GM12892 (cell line): Measurements from ENCODE around the gene PEAR1.

Source experiments
- DNase-seq: peaks from one replicate; pipeline ENCODE4 v3.0.0; 2011; ENCODE audit not compliant: insufficient read length
- FAIRE-seq: peaks from 2 replicates; lab custom pipeline; 2011; peaks lifted over from hg19 to GRCh38; lab: Jason Lieb, UNC
- POLR2A ChIP-seq: IDR thresholded peaks from 2 replicates; pipeline ENCODE4 v1.6.1; 2011; ENCODE audit warnings: low read depth, low read length, control low read depth
- POLR2AphosphoS5 ChIP-seq: IDR thresholded peaks from 2 replicates; pipeline ENCODE4 v1.6.1; 2011; ENCODE audit warnings: low read depth, low read length, control low read depth
- TAF1 ChIP-seq: IDR thresholded peaks from 2 replicates; pipeline ENCODE4 v1.6.1; 2011; ENCODE audit warnings: low read depth, mild to moderate bottlenecking, control low read depth, low read length, borderline replicate concordance

PEAR1 gene

GRCh38 chr1:156959414-156959813 is 65.9 kb downstream of the PEAR1 start:
- DNase-seq (no peak), FAIRE-seq (no peak)
- TF ChIP-seq POLR2A (no peak), POLR2AphosphoS5 (no peak), TAF1 (no peak)

GRCh38 chr1:156959925-156960324 is 66.4 kb downstream of the PEAR1 start:
- TF ChIP-seq POLR2AphosphoS5 (no peak), TAF1 (no peak)
- DNase-seq (no peak), FAIRE-seq (no peak)

GRCh38 chr1:156961709-156962108 is 68.2 kb downstream of the PEAR1 start:
- TF ChIP-seq POLR2A (no peak), TAF1 (no peak), POLR2AphosphoS5 (no peak)
- DNase-seq (no peak), FAIRE-seq (no peak)

GRCh38 chr1:156963621-156964020 is 70.1 kb downstream of the PEAR1 start:
- FAIRE-seq, result no peak
- no peak for DNase-seq
- TF ChIP-seq POLR2AphosphoS5, result no peak
- no peak for TF ChIP-seq POLR2A
- no peak for TF ChIP-seq TAF1

- TF ChIP-seq POLR2A, result no peak
- FAIRE-seq (no peak), DNase-seq (no peak)
Observed at GRCh38 chr1:156964441-156964840, 70.9 kb downstream of the PEAR1 start.
